ENCODE data around the gene GNE.

DNA sequence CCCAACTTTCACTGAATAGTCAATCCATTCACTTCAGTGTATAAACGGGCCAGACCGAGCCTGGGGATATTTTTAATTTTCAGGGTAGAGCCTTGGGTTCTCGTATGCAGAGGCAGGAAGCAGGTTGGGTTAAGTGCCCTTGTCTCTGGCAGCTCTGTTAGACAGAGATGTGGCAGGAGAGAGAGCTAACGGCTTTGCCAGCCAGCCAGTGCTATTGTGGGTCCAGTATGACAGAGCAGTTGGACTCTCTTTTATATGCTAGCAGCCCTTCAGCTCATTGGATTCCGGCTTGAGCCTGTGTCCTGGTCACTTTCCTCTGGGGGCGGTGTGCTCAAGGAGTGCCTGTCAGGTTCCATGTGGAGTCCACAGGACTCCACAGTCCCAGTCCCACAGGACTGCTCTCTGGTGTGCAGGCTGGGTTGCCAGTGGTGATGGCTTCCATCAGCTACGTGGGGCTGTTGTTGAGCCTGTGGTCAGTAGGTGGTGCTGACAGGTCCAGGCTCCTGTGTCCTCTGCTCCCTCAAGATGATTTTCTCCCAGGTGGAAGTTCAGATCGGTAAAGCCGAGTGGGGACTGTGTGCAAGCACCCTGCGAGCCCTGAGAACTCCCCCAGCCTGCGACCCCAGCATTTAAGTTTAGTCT lies 53.2 kb downstream of the GNE start:
- TF ChIP-seq POLR2AphosphoS5 (IDR thresholded peaks at IDR 0.05; ENCODE audit: low read depth, low read length) = no peak
- TF ChIP-seq, protein P1, sequence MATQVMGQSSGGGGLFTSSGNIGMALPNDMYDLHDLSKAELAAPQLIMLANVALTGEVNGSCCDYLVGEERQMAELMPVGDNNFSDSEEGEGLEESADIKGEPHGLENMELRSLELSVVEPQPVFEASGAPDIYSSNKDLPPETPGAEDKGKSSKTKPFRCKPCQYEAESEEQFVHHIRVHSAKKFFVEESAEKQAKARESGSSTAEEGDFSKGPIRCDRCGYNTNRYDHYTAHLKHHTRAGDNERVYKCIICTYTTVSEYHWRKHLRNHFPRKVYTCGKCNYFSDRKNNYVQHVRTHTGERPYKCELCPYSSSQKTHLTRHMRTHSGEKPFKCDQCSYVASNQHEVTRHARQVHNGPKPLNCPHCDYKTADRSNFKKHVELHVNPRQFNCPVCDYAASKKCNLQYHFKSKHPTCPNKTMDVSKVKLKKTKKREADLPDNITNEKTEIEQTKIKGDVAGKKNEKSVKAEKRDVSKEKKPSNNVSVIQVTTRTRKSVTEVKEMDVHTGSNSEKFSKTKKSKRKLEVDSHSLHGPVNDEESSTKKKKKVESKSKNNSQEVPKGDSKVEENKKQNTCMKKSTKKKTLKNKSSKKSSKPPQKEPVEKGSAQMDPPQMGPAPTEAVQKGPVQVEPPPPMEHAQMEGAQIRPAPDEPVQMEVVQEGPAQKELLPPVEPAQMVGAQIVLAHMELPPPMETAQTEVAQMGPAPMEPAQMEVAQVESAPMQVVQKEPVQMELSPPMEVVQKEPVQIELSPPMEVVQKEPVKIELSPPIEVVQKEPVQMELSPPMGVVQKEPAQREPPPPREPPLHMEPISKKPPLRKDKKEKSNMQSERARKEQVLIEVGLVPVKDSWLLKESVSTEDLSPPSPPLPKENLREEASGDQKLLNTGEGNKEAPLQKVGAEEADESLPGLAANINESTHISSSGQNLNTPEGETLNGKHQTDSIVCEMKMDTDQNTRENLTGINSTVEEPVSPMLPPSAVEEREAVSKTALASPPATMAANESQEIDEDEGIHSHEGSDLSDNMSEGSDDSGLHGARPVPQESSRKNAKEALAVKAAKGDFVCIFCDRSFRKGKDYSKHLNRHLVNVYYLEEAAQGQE (IDR thresholded peaks at IDR 0.05; ENCODE audit: insufficient read depth in 1 of 2, low read depth in 2 of 2, low read length in 2 of 2) = no peak

Data from PFSK-1 (cell line).